Right lobe of liver (tissue), 6 donors: ENCODE results near the gene SLC8A2. TPM values are rescaled to one million over a fixed set of nuclear protein-coding genes. Genes with fewer than 3 reads are reported as not detected.
A peak's percentile ranks its signal among the peaks of the same experiment; 100 is the strongest.
"Not testable (repeated sequence)": the region's sequence is repeated elsewhere in the genome, so short reads cannot be mapped to it uniquely, and the experiment has no call there.

ENCODE experiments used
- ATAC-seq, 4 donors: fragments of 200-7000 bp; cut with Tn5 transposase; one replicate each; pipeline ENCODE4 v1.9.1; 2020; ENCODE audit warnings: mild to moderate bottlenecking in 4 of 4, moderate library complexity in 4 of 4
- DNase-seq, 3 donors: peaks; one replicate each; pipeline ENCODE4 v3.0.0-alpha.2; 2020
- H3K27ac ChIP-seq, 3 donors: fragments of 200-600 bp; one replicate each; pipeline ENCODE4 v1.8.0; 2022
- H3K27me3 ChIP-seq, 2 donors: fragments of 200-600 bp; one replicate each; pipeline ENCODE4 v1.8.0; 2022
- H3K36me3 ChIP-seq, 4 donors: fragments of 200-600 bp; sonication (generic) in 1 of 4; one replicate each; pipeline versions ENCODE4 v1.5.1 to v1.8.0; 2017 to 2022; ENCODE audit warnings: control low read depth in 1 of 4
- H3K4me1 ChIP-seq, 4 donors: fragments of 200-600 bp; sonication (generic) in 1 of 4; one replicate each; pipeline versions ENCODE4 v1.5.1 to v1.8.0; 2017 to 2022; ENCODE audit warnings: control low read depth in 1 of 4
- H3K4me3 ChIP-seq, 3 donors: fragments of 200-600 bp; one replicate each; pipeline ENCODE4 v1.8.0; 2022
- H3K9me3 ChIP-seq, 4 donors: fragments of 200-600 bp; sonication (generic) in 1 of 4; one replicate each; pipeline versions ENCODE4 v1.5.1 to v1.8.0; 2017 to 2022; ENCODE audit warnings: control low read depth in 1 of 4
- CTCF ChIP-seq, 4 donors: fragments of 200-600 bp in 3 of 4; fragments of 450-650 bp in 1 of 4; IDR thresholded peaks; one replicate each; pipeline versions ENCODE4 v1.5.1 to v1.8.0; 2016 to 2022; ENCODE audit warnings: antibody characterized with exemption in 4 of 4, mild to moderate bottlenecking in 2 of 4
- POLR2A ChIP-seq: fragments of 450-650 bp; IDR thresholded peaks from one replicate; pipeline ENCODE4 v1.6.1; 2017; ENCODE audit warnings: antibody characterized with exemption, mild to moderate bottlenecking
- WGBS: methylation state at CpG from one replicate; pipeline ENCODE4 v1.1.6; 2018; ENCODE audit warnings: low coverage, low lambda C conversion rate; ENCODE audit not compliant: insufficient coverage; ENCODE audit errors: missing lambda C conversion rate; 5-methylcytosine and 5-hydroxymethylcytosine counted together
- intact Hi-C, 2 donors: fragments of 100-400 bp; cut with DNase I; formaldehyde crosslinking; loops; one replicate each; pipeline versions ENCODE4 v1.11.2 to v1.14.1; 2022
- total RNA-seq, 6 experiments: library from RNA; depleted of rRNA in 2 of 6; stranded (reverse); fragments of >200 nt in 2 of 6; fragmentation: NEBNext Ultra II Directional in 3 of 6; extraction: Animal tissue kit (Norgen Biotek cat#: 25700) in 3 of 6; gene quantifications; one replicate each; pipeline versions ENCODE4 v1.1.0 to v1.2.4, GENCODE V29; 2016 to 2023
- donor health status: DM: no; HTN: yes; CAD: no.
- donor health status: DM: no; HTN: no; CAD: no.
- donor health status: DM: no; HTN: no; CAD: no.
- donor health status: DM: no; HTN: yes; CAD: no.
- donor health status: DM: no; HTN: yes; CAD: no.

The SLC8A2 gene
- total RNA-seq, 6 experiments from 2014 or later, result 0.13 TPM; not detected in 5

- no peak overlapping the region for H3K27ac ChIP-seq
- H3K27me3 ChIP-seq, result no peaks in the 10 kb centered on the region
- no peaks in the 10 kb centered on the region for H3K4me1 ChIP-seq
- ATAC-seq (no peak), DNase-seq (no peak)
- H3K9me3 ChIP-seq, result no peaks in the 10 kb centered on the region
- peaks cover 0 to 26% (median 2%) of the 10 kb centered on the region in 4 donors for H3K36me3 ChIP-seq
- TF ChIP-seq POLR2A (no peak), CTCF (IDR thresholded peaks at IDR 0.05) (no peak)
- H3K4me3 ChIP-seq, result no peak overlapping the region
- intact Hi-C loops, result no loop called here
- WGBS, result no CpG with 5 or more reads among the region's 9 CpGs
Measured at GRCh38 chr19:47486900-47487299, 15.2 kb upstream of the SLC8A2 start.

- H3K36me3 ChIP-seq, result peaks cover 0 to 20% (median 2%) of the 10 kb centered on the region in 4 donors
- H3K4me1 ChIP-seq, H3K27ac ChIP-seq, H3K4me3 ChIP-seq, DNase-seq, H3K9me3 ChIP-seq, intact Hi-C loops, ATAC-seq, H3K27me3 ChIP-seq: not testable (repeated sequence)
- 90% methylated on average over 9 of the region's 13 CpGs for WGBS
Measured at GRCh38 chr19:47486220-47486619, 14.5 kb upstream of the SLC8A2 start.

- Histone ChIP-seq H3K4me1 (no peaks in the 10 kb centered on the region), H3K27ac (peak overlapping the region in 1 of 3 donors; percentile 90), H3K4me3 (no peak overlapping the region), H3K27me3 (no peaks in the 10 kb centered on the region), H3K36me3 (peaks cover 0 to 20% (median 2%) of the 10 kb centered on the region in 4 donors), H3K9me3 (no peaks in the 10 kb centered on the region)
- intact Hi-C loops, result no loop called here
- DNase-seq, result no peak
- TF ChIP-seq CTCF (IDR thresholded peaks at IDR 0.05) (no peak), POLR2A (no peak)
- WGBS, result 89% methylated on average over 5 of the region's 6 CpGs
- ATAC-seq, result no peak
Measured at GRCh38 chr19:47485210-47485609, 13.5 kb upstream of the SLC8A2 start.

GRCh38 chr19:47483800-47484690, 12.4 kb upstream of the SLC8A2 start, which contains the start of gene KPTN:
KPTN (minus strand) TSS chr19:47484219; CDS start chr19:47484160, 59 bp downstream.
- Histone ChIP-seq H3K27me3 (no peaks in the 10 kb centered on the region), H3K27ac (peak within 1 kb of the TSS; percentile 81 to 90 (median 85)), H3K36me3 (peaks cover 0 to 13% (median 0%) of the 10 kb centered on the region in 4 donors), H3K4me1 (no peaks in the 10 kb centered on the region), H3K9me3 (no peaks in the 10 kb centered on the region), H3K4me3 (peak within 1 kb of the TSS; percentile 57 to 68 (median 60))
- intact Hi-C loops, result no loop called here
- peak; percentile 62 to 90 (median 72) for TF ChIP-seq CTCF (IDR thresholded peaks at IDR 0.05)
- peak; percentile 56 for TF ChIP-seq POLR2A
- 11% methylated on average over 8 of the region's 57 CpGs for WGBS
- peak; percentile 87 to 92 (median 90) for DNase-seq
- peak; percentile 86 to 94 (median 90) for ATAC-seq

- WGBS, result 95% methylated on average over 7 of the region's 15 CpGs
- no peak for ATAC-seq
- Histone ChIP-seq H3K4me3 (peak overlapping the region in 1 of 3 donors; percentile 68), H3K27ac (no peak overlapping the region), H3K36me3 (peaks cover 0 to 9% (median 0%) of the 10 kb centered on the region in 4 donors), H3K27me3 (no peaks in the 10 kb centered on the region), H3K4me1 (no peaks in the 10 kb centered on the region), H3K9me3 (no peaks in the 10 kb centered on the region)
- TF ChIP-seq POLR2A, result no peak
- TF ChIP-seq CTCF (IDR thresholded peaks at IDR 0.05), result no peak
- intact Hi-C loops, result no loop called here
- DNase-seq, result peak in 1 of 3 donors; percentile 56
Measured at GRCh38 chr19:47483200-47483599, 11.5 kb upstream of the SLC8A2 start.
